ENCODE data around the gene ZNF609.

DNA sequence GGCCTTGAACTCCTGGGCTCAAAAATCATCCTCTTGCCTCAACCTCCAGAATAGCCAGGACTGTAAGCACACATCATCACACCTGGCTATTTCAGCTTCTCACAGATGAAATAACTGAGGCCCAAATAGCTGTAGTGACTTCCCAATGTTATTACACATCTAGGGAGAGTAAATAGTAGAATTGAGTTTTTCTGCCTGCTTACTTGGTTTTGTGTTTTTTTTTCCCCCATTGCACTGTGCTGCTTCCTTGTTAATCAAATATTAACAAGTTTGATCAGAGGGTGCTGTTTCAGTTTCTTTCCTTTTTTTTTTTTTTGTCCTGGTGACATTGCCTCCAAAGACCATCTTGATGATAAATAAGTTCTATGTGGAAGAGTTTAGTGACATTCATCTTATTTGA lies 23.4 kb downstream of the ZNF609 start:
- TF ChIP-seq, protein P1, sequence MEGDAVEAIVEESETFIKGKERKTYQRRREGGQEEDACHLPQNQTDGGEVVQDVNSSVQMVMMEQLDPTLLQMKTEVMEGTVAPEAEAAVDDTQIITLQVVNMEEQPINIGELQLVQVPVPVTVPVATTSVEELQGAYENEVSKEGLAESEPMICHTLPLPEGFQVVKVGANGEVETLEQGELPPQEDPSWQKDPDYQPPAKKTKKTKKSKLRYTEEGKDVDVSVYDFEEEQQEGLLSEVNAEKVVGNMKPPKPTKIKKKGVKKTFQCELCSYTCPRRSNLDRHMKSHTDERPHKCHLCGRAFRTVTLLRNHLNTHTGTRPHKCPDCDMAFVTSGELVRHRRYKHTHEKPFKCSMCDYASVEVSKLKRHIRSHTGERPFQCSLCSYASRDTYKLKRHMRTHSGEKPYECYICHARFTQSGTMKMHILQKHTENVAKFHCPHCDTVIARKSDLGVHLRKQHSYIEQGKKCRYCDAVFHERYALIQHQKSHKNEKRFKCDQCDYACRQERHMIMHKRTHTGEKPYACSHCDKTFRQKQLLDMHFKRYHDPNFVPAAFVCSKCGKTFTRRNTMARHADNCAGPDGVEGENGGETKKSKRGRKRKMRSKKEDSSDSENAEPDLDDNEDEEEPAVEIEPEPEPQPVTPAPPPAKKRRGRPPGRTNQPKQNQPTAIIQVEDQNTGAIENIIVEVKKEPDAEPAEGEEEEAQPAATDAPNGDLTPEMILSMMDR (IDR thresholded peaks at IDR 0.05; ENCODE audit: poor library complexity) = no peak
- TF ChIP-seq EZH2 (IDR thresholded peaks at IDR 0.05; ENCODE audit: borderline replicate concordance) (no peak), EZH2phosphoT487 (IDR thresholded peaks at IDR 0.05; ENCODE audit: low read depth, severe bottlenecking, unreplicated experiment) (no peak)
